Measurements from ENCODE around the gene ANXA6.

ANXA6 gene

GRCh38 chr5:151186538-151186937 lies 29.0 kb upstream of the ANXA6 start:
- H3K4me3 ChIP-seq (ENCODE audit: low read length) = no peak overlapping the region
- no peak for DNase-seq (ENCODE audit: low read depth)
- TF ChIP-seq CTCF (conservative IDR thresholded peaks at IDR 0.05; ENCODE audit: low read depth, low read length) = no peak

- no peak for DNase-seq (ENCODE audit: low read depth)
- H3K4me3 ChIP-seq (ENCODE audit: low read length) = no peak overlapping the region
- no peak for TF ChIP-seq CTCF (conservative IDR thresholded peaks at IDR 0.05; ENCODE audit: low read depth, low read length)
These were observed 28.5 kb upstream of the ANXA6 start for GRCh38 chr5:151186052-151186451.

- H3K4me3 ChIP-seq (ENCODE audit: low read length) = no peak overlapping the region
- TF ChIP-seq CTCF (conservative IDR thresholded peaks at IDR 0.05; ENCODE audit: low read depth, low read length) = no peak
- no peak for DNase-seq (ENCODE audit: low read depth)
These were observed 26.9 kb upstream of the ANXA6 start for GRCh38 chr5:151184316-151185042.

GRCh38 chr5:151183456-151184245 lies 26.1 kb upstream of the ANXA6 start:
- TF ChIP-seq CTCF (conservative IDR thresholded peaks at IDR 0.05; ENCODE audit: low read depth, low read length) = no peak
- no peak overlapping the region for H3K4me3 ChIP-seq (ENCODE audit: low read length)
- DNase-seq (ENCODE audit: low read depth) = no peak

GRCh38 chr5:151182976-151183375 lies 25.4 kb upstream of the ANXA6 start:
- DNase-seq (ENCODE audit: low read depth) = no peak
- no peak for TF ChIP-seq CTCF (conservative IDR thresholded peaks at IDR 0.05; ENCODE audit: low read depth, low read length)
- H3K4me3 ChIP-seq (ENCODE audit: low read length) = no peak overlapping the region

GRCh38 chr5:151182524-151182900 lies 24.9 kb upstream of the ANXA6 start:
- no peak for DNase-seq (ENCODE audit: low read depth)
- TF ChIP-seq CTCF (conservative IDR thresholded peaks at IDR 0.05; ENCODE audit: low read depth, low read length) = no peak
- no peak overlapping the region for H3K4me3 ChIP-seq (ENCODE audit: low read length)

All from retinal pigment epithelial cell (primary cell).